PFSK-1 (cell line): ENCODE results near the gene MBD4.

ENCODE experiments used
- FOXP2 ChIP-seq: optimal IDR thresholded peaks from 2 replicates; pipeline ENCODE3; 2011; ENCODE audit warnings: borderline replicate concordance, control low read depth, inconsistent platforms; ENCODE audit not compliant: insufficient read depth; ENCODE audit errors: extremely low read length, extremely low read depth
- POLR2AphosphoS5 ChIP-seq: IDR thresholded peaks from 2 replicates; pipeline ENCODE4 v1.6.1; 2012; ENCODE audit warnings: low read depth, mild to moderate bottlenecking, control low read depth, low read length, moderate library complexity
- REST ChIP-seq, 2 experiments: IDR thresholded peaks; 2 replicates each; pipeline versions ENCODE4 v1.6.1 to v1.8.0; 2011 to 2012; ENCODE audit warnings: low read depth in 2 of 2, low read length in 2 of 2, control low read depth in 1 of 2, inconsistent platforms in 1 of 2, mild to moderate bottlenecking in 1 of 2, moderate library complexity in 1 of 2; ENCODE audit not compliant: insufficient read depth in 1 of 2
- SIN3A ChIP-seq: IDR thresholded peaks from 2 replicates; pipeline ENCODE4 v1.6.1; 2012; ENCODE audit warnings: mild to moderate bottlenecking, low read length, moderate library complexity, borderline replicate concordance; ENCODE audit not compliant: insufficient read depth
- TAF1 ChIP-seq: IDR thresholded peaks from 2 replicates; pipeline ENCODE4 v1.6.1; 2012; ENCODE audit warnings: low read length, control low read depth, borderline replicate concordance; ENCODE audit not compliant: insufficient read depth

MBD4 gene

GRCh38 chr3:129383292-129383860 lies 56.4 kb downstream of the MBD4 start:
- TF ChIP-seq SIN3A (no peak), POLR2AphosphoS5 (no peak), TAF1 (no peak), REST (IDR thresholded peaks at IDR 0.05; ENCODE audit: insufficient read depth in 1 of 2, low read depth in 2 of 2, low read length in 2 of 2) (no peak), FOXP2 (no peak)

GRCh38 chr3:129382366-129382765 lies 57.4 kb downstream of the MBD4 start:
- TF ChIP-seq REST (IDR thresholded peaks at IDR 0.05; ENCODE audit: insufficient read depth in 1 of 2, low read depth in 2 of 2, low read length in 2 of 2): no peak
- no peak for TF ChIP-seq TAF1
- TF ChIP-seq POLR2AphosphoS5: no peak
- no peak for TF ChIP-seq FOXP2
- TF ChIP-seq SIN3A: no peak
